ENCODE data around the gene FER.
"Not testable (repeated sequence)": the region's sequence is repeated elsewhere in the genome, so short reads cannot be mapped to it uniquely, and the experiment has no call there.

The FER gene

DNA sequence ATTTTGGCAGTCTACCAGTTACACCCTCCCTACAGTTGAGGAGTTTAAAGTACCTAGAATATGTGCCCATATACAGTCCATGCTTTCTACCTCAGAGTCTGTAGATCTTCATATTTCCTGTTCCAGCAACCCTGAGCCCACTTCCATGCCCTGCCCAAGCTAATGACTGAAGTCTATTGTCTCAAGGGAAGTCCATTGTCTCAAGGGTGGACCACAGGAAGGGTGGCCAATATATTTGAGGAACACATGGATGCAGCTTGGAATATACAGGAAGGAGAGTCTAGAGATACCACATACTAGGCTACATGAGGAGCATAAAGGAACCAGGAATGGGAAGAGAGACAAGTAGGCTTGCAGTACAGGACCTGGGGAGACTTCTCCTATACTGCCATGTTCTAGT, 274.4 kb downstream of the FER start:
- DNase-seq (ENCODE audit: low read depth, low spot score), result no peak
- H3K4me3 ChIP-seq (ENCODE audit: low read depth, low read length), result no peak overlapping the region
- CTCF ChIA-PET, result no interaction called here
- POLR2A ChIA-PET, result no interaction called here
- no peak for TF ChIP-seq CTCF (IDR thresholded peaks at IDR 0.05; ENCODE audit: insufficient read depth, low read length, missing control alignments)

DNA sequence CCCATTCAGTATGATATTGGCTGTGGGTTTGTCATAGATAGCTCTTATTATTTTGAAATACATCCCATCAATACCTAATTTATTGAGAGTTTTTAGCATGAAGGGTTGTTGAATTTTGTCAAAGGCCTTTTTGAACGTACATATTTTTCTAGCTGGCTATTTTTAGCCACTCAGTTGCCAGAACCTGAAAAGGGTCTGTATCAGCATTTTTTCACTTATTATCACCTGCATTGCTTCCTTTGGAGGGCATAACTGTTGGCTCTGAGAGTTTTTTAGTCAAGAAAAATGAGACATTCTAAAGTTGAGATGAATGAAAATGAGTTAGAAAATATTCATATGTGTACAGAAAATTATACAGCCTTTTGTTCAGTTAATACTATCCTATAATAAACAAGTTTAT, 278.0 kb downstream of the FER start:
- CTCF ChIA-PET; H3K4me3 ChIP-seq (ENCODE audit: low read depth, low read length); DNase-seq (ENCODE audit: low read depth, low spot score); POLR2A ChIA-PET: not testable (repeated sequence)

DNA sequence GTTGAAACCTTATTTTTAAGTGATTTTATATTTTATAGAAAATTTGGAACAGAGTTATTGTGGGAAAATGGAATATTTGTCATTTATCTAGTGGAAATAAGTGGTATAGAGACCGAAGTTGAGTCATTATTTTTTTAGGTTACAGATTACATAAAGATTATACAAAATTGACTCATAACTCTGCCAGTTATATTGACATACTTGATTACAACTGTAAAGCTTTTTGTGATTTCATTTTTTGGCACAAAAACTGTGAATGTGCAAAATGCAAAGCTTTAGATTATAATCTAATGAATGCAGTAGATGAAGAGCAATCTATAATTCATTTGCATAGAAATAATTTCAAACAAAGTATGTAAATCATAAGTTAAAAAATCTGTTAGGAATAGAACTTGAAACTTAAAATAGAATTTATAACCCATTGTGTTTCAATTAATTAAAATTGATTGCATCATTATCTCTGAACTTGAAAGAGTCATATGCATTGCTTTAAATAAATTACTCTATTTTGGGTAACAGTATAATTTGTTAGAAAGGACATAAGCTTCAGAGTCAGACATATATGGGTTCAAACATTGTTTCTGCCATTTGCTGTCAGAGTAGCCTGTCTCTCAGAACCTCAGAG, 280.4 kb downstream of the FER start:
- no peak for TF ChIP-seq CTCF (IDR thresholded peaks at IDR 0.05; ENCODE audit: insufficient read depth, low read length, missing control alignments)
- no peak for DNase-seq (ENCODE audit: low read depth, low spot score)
- ChIA-PET POLR2A (no interaction called here), CTCF (no interaction called here)
- H3K4me3 ChIP-seq (ENCODE audit: low read depth, low read length), result no peak overlapping the region

- no peak for DNase-seq (ENCODE audit: low read depth, low spot score)
- ChIA-PET CTCF (no interaction called here), POLR2A (no interaction called here)
- TF ChIP-seq CTCF (IDR thresholded peaks at IDR 0.05; ENCODE audit: insufficient read depth, low read length, missing control alignments), result no peak
- H3K4me3 ChIP-seq (ENCODE audit: low read depth, low read length), result no peak overlapping the region
These were observed 281.1 kb downstream of the FER start for GRCh38 chr5:109028608-109029299.

GRCh38 chr5:109029847-109030246, 282.1 kb downstream of the FER start:
- POLR2A ChIA-PET, result no interaction called here
- CTCF ChIA-PET, result no interaction called here
- no peak for TF ChIP-seq CTCF (IDR thresholded peaks at IDR 0.05; ENCODE audit: insufficient read depth, low read length, missing control alignments)
- no peak overlapping the region for H3K4me3 ChIP-seq (ENCODE audit: low read depth, low read length)
- DNase-seq (ENCODE audit: low read depth, low spot score), result no peak

DNA sequence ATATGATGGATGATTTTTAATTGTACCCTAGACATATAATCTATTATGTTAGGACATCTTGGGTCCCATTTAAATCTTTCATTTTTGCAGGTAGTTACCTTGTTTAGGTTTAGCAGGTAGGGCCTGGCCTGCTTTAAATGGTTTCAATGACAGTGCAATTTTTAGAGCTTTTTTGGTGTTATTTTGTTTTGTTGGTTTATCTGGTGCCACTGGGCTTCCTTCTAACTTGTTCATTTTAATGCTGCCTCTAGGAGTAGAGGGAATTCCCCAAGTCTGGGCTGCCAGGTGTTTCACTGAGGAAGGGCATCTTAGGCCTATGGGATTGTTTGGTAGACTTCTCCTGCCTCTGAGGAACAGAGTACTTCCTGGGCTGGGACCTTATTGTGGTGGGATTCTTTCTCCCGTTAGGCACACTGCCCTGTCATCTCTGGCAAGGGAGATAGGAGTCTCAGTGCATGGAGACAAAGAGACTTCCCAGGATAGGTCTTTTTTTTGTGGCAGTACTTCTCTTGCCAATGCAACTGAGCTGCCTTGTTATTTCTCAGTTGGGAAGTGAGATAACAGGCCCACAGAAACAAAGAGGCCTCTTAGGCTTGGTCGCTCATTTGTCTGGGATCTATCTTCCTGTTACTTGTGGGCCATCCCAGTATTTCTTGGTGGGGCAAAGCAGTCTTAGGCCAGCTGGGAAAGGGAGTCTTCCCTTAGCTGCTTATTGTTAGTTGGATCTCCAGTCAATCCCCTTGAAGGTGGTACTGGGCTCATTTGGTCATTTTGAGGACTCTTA, 282.9 kb downstream of the FER start:
- DNase-seq (ENCODE audit: low read depth, low spot score), result no peak
- ChIA-PET POLR2A (no interaction called here), CTCF (no interaction called here)
- H3K4me3 ChIP-seq (ENCODE audit: low read depth, low read length), result no peak overlapping the region
- TF ChIP-seq CTCF (IDR thresholded peaks at IDR 0.05; ENCODE audit: insufficient read depth, low read length, missing control alignments), result no peak
